ENCODE results near the gene APBB1.

APBB1 gene

GRCh38 chr11:6357222-6357621 lies 61.7 kb downstream of the APBB1 start:
- no peak for DNase-seq (ENCODE audit: low spot score)
- in situ Hi-C loops (cut with MboI; ENCODE audit: low pct_unique_long_range_greater_than_20kb, low sequenced_read_pairs, unreplicated experiment): no loop called here
- TF ChIP-seq CTCF (IDR thresholded peaks at IDR 0.05; ENCODE audit: extremely low read depth, insufficient read depth, missing control alignments): no peak

- in situ Hi-C loops (cut with MboI; ENCODE audit: low pct_unique_long_range_greater_than_20kb, low sequenced_read_pairs, unreplicated experiment): no loop called here
- DNase-seq (ENCODE audit: low spot score): no peak
- no peak for TF ChIP-seq CTCF (IDR thresholded peaks at IDR 0.05; ENCODE audit: extremely low read depth, insufficient read depth, missing control alignments)
Observed at GRCh38 chr11:6356503-6357055, 62.3 kb downstream of the APBB1 start.

GRCh38 chr11:6354651-6355485 lies 64.0 kb downstream of the APBB1 start:
- DNase-seq (ENCODE audit: low spot score): no peak
- in situ Hi-C loops (cut with MboI; ENCODE audit: low pct_unique_long_range_greater_than_20kb, low sequenced_read_pairs, unreplicated experiment): no loop called here
- no peak for TF ChIP-seq CTCF (IDR thresholded peaks at IDR 0.05; ENCODE audit: extremely low read depth, insufficient read depth, missing control alignments)

GRCh38 chr11:6353367-6353987 lies 65.4 kb downstream of the APBB1 start:
- peak; percentile 96 for TF ChIP-seq CTCF (IDR thresholded peaks at IDR 0.05; ENCODE audit: extremely low read depth, insufficient read depth, missing control alignments)
- peak; percentile 65 for DNase-seq (ENCODE audit: low spot score)
- in situ Hi-C loops (cut with MboI; ENCODE audit: low pct_unique_long_range_greater_than_20kb, low sequenced_read_pairs, unreplicated experiment): no loop called here

DNA sequence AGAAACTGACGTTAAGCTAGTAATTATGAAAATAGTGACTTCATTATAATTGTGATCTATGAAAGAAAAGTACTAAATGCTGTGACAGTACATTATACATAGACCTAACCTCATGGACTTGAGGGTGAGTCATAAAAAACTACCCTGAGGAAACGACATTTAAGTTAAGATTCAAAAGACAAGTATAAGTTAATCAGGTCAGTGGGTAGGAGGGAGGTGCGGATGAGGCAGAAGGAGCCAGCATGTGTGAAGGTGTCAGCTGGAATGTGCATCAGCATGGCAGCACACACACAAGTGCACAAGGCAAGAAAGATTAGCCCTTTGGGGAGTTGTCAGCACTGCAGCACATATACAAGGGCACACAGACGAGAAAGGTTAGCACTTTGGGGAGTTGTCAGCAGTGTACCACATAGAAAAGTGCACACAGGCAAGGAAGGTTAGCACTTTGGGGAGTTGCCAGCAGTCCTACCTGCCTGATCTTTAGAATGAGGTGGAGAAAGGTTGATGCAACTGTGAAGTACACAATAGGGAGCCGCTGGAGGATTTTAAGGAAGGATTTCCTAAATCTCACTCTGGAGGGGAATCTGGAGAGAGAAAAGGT lies 67.0 kb downstream of the APBB1 start:
- in situ Hi-C loops (cut with MboI; ENCODE audit: low pct_unique_long_range_greater_than_20kb, low sequenced_read_pairs, unreplicated experiment): no loop called here
- TF ChIP-seq CTCF (IDR thresholded peaks at IDR 0.05; ENCODE audit: extremely low read depth, insufficient read depth, missing control alignments): no peak
- no peak for DNase-seq (ENCODE audit: low spot score)

DNA sequence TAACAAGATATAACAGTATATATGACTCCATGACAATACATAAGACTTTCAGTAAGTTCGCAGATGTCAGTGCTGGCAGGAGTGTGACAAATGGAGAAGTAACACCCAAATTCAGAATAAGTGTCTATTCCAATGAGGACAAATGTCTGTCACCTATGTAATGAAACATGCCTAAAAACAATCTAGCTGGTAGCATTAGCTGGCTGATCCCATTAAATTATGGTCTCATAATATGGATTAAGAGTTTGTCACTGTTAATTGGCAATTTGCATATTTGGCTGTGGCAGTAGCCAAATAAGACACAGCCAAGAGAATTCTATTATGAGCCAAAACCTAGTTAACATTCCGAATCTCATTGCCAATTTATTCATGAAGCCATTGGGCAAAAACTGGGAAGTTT lies 68.4 kb downstream of the APBB1 start:
- in situ Hi-C loops (cut with MboI; ENCODE audit: low pct_unique_long_range_greater_than_20kb, low sequenced_read_pairs, unreplicated experiment): no loop called here
- no peak for DNase-seq (ENCODE audit: low spot score)
- TF ChIP-seq CTCF (IDR thresholded peaks at IDR 0.05; ENCODE audit: extremely low read depth, insufficient read depth, missing control alignments): no peak

All from GM13977 (cell line).